Ishikawa (cell line): ENCODE measurements around the gene L1TD1.

Source experiments
- CEBPB ChIP-seq: IDR thresholded peaks from 2 replicates; pipeline ENCODE4 v1.6.1; 2012
- CREB1 ChIP-seq: IDR thresholded peaks from 2 replicates; pipeline ENCODE4 v1.6.1; 2012; ENCODE audit warnings: low read depth
- EGR1 ChIP-seq: IDR thresholded peaks from 2 replicates; pipeline ENCODE4 v1.6.1; 2012
- EP300 ChIP-seq: IDR thresholded peaks from 2 replicates; pipeline ENCODE4 v1.6.1; 2012; ENCODE audit warnings: borderline replicate concordance
- FOXM1 ChIP-seq: IDR thresholded peaks from 2 replicates; pipeline ENCODE4 v1.6.1; 2012; ENCODE audit warnings: low read depth, borderline replicate concordance
- MAX ChIP-seq: IDR thresholded peaks from 2 replicates; pipeline ENCODE4 v1.6.1; 2012
- NFIC ChIP-seq: IDR thresholded peaks from 2 replicates; pipeline ENCODE4 v1.6.1; 2012
- RAD21 ChIP-seq: IDR thresholded peaks from 2 replicates; pipeline ENCODE4 v1.6.1; 2012; ENCODE audit warnings: low read depth
- TAF1 ChIP-seq: IDR thresholded peaks from 2 replicates; pipeline ENCODE4 v1.6.1; 2012; ENCODE audit warnings: low read depth, mild to moderate bottlenecking
- TCF12 ChIP-seq: IDR thresholded peaks from 2 replicates; pipeline ENCODE4 v1.6.1; 2012; ENCODE audit warnings: low read depth
- TEAD4 ChIP-seq: IDR thresholded peaks from 2 replicates; pipeline ENCODE4 v1.6.1; 2012
- YY1 ChIP-seq: IDR thresholded peaks from 2 replicates; pipeline ENCODE4 v1.6.1; 2012; ENCODE audit warnings: low read depth
- ZBTB7A ChIP-seq: IDR thresholded peaks from 2 replicates; pipeline ENCODE4 v1.6.1; 2012; ENCODE audit warnings: low read depth
- TF ChIP-seq, protein P1 (sequence below): IDR thresholded peaks from 2 replicates; pipeline ENCODE4 v1.6.1; 2012
- TF ChIP-seq, protein P2 (sequence below): IDR thresholded peaks from 2 replicates; pipeline ENCODE4 v1.6.1; 2012; ENCODE audit warnings: low read depth, mild to moderate bottlenecking

The L1TD1 gene

DNA sequence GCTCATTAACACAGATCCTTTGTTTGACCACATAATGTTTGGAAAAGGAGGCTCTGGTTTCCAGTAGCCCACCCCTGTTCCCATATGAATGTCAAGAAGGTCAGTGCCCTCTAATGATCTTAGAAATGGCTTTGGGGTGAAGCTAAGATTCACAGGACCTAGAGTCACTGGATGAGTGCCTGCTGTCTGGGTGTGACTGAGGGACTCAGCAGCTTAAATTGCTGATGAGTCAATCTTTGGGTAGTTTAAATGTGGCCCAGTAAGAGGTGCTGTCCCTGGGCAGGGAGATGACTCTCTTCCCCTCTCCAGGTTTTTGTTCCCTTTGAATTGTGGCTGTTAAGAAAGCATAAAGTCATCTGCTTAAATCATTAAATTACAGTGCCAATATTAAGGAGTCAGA is 50.6 kb downstream of the L1TD1 start:
- TF ChIP-seq TCF12: no peak
- TF ChIP-seq CREB1: no peak
- no peak for TF ChIP-seq MAX
- no peak for TF ChIP-seq ZBTB7A
- TF ChIP-seq FOXM1: no peak
- TF ChIP-seq RAD21: no peak
- TF ChIP-seq, protein P1, sequence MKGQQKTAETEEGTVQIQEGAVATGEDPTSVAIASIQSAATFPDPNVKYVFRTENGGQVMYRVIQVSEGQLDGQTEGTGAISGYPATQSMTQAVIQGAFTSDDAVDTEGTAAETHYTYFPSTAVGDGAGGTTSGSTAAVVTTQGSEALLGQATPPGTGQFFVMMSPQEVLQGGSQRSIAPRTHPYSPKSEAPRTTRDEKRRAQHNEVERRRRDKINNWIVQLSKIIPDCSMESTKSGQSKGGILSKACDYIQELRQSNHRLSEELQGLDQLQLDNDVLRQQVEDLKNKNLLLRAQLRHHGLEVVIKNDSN: no peak
- no peak for TF ChIP-seq EGR1

GRCh38 chr1:62247391-62248168 is 52.9 kb downstream of the L1TD1 start:
- TF ChIP-seq FOXM1: no peak
- TF ChIP-seq TEAD4: no peak
- TF ChIP-seq CREB1: no peak
- TF ChIP-seq YY1: no peak
- TF ChIP-seq TAF1: no peak
- no peak for TF ChIP-seq MAX

GRCh38 chr1:62250126-62250726 is 55.6 kb downstream of the L1TD1 start:
- no peak for TF ChIP-seq CREB1
- no peak for TF ChIP-seq CEBPB
- no peak for TF ChIP-seq TCF12
- TF ChIP-seq TEAD4: no peak
- no peak for TF ChIP-seq EP300
- TF ChIP-seq ZBTB7A: no peak
- TF ChIP-seq, protein P2, sequence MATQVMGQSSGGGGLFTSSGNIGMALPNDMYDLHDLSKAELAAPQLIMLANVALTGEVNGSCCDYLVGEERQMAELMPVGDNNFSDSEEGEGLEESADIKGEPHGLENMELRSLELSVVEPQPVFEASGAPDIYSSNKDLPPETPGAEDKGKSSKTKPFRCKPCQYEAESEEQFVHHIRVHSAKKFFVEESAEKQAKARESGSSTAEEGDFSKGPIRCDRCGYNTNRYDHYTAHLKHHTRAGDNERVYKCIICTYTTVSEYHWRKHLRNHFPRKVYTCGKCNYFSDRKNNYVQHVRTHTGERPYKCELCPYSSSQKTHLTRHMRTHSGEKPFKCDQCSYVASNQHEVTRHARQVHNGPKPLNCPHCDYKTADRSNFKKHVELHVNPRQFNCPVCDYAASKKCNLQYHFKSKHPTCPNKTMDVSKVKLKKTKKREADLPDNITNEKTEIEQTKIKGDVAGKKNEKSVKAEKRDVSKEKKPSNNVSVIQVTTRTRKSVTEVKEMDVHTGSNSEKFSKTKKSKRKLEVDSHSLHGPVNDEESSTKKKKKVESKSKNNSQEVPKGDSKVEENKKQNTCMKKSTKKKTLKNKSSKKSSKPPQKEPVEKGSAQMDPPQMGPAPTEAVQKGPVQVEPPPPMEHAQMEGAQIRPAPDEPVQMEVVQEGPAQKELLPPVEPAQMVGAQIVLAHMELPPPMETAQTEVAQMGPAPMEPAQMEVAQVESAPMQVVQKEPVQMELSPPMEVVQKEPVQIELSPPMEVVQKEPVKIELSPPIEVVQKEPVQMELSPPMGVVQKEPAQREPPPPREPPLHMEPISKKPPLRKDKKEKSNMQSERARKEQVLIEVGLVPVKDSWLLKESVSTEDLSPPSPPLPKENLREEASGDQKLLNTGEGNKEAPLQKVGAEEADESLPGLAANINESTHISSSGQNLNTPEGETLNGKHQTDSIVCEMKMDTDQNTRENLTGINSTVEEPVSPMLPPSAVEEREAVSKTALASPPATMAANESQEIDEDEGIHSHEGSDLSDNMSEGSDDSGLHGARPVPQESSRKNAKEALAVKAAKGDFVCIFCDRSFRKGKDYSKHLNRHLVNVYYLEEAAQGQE: no peak
- TF ChIP-seq MAX: no peak
- TF ChIP-seq RAD21: no peak
- TF ChIP-seq FOXM1: no peak
- TF ChIP-seq EGR1: no peak
- TF ChIP-seq, protein P1: no peak
- no peak for TF ChIP-seq YY1
- TF ChIP-seq TAF1: no peak
- no peak for TF ChIP-seq NFIC

DNA sequence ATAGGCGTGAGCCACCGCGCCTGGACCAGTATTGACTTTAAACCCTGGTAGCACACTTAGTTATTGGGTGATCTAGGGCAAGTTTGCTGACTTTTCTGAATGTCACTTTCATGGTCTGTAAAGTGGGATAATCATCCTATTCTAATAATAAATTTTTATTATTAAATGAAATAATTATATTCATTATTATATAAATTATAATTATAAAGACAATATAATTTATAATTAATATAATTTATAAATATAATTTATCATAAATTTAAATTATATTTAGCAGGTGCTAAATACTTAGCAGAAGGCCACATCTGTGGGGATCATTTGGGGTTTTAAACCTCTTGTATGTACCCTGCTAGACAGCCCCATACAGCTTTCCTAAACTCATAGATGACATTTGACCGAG is 64.9 kb downstream of the L1TD1 start:
- TF ChIP-seq TEAD4: no peak
- no peak for TF ChIP-seq YY1
- TF ChIP-seq MAX: no peak

GRCh38 chr1:62260688-62261087 is 66.0 kb downstream of the L1TD1 start:
- no peak for TF ChIP-seq MAX
- no peak for TF ChIP-seq RAD21
